ENCODE results near the gene AOPEP.

DNA sequence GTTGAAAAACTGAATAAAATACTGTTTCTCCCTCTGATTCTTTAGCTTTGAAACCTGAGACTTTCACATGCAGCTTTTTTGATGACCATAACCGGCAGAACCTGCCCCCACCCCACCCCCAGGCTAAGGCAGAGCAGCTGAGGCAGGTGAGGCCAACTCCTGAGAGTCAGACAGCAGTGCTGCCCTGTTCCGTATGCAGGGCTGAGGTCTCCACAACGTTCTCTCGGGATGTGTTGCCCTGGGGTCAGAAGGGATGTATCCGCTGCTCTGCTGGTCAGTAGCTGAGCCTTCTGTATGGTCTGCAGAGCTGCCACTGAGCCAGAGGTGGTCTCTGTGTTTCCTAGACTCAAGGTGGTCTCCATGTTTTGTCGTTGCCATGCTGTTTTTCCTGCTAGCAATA lies 190.5 kb downstream of the AOPEP start:
- TF ChIP-seq, protein P1, sequence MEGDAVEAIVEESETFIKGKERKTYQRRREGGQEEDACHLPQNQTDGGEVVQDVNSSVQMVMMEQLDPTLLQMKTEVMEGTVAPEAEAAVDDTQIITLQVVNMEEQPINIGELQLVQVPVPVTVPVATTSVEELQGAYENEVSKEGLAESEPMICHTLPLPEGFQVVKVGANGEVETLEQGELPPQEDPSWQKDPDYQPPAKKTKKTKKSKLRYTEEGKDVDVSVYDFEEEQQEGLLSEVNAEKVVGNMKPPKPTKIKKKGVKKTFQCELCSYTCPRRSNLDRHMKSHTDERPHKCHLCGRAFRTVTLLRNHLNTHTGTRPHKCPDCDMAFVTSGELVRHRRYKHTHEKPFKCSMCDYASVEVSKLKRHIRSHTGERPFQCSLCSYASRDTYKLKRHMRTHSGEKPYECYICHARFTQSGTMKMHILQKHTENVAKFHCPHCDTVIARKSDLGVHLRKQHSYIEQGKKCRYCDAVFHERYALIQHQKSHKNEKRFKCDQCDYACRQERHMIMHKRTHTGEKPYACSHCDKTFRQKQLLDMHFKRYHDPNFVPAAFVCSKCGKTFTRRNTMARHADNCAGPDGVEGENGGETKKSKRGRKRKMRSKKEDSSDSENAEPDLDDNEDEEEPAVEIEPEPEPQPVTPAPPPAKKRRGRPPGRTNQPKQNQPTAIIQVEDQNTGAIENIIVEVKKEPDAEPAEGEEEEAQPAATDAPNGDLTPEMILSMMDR (IDR thresholded peaks at IDR 0.05) = no peak
- TF ChIP-seq POLR2A (IDR thresholded peaks at IDR 0.05; ENCODE audit: low read depth) = no peak

Measured in esophagus muscularis mucosa (tissue), 3 donors.